HG02840 (cell line): ENCODE data around the gene SCART1.
"Not testable (repeated sequence)": the region's sequence is repeated elsewhere in the genome, so short reads cannot be mapped to it uniquely, and the experiment has no call there.

Source experiments
- ATAC-seq: cut with Tn5 transposase; IDR thresholded peaks from one replicate; pipeline ENCODE4 v1.9.1; 2021; ENCODE audit warnings: mild to moderate bottlenecking, moderate library complexity, moderate number of reproducible peaks; ENCODE audit not compliant: unreplicated experiment, low FRiP score

Gene SCART1

DNA sequence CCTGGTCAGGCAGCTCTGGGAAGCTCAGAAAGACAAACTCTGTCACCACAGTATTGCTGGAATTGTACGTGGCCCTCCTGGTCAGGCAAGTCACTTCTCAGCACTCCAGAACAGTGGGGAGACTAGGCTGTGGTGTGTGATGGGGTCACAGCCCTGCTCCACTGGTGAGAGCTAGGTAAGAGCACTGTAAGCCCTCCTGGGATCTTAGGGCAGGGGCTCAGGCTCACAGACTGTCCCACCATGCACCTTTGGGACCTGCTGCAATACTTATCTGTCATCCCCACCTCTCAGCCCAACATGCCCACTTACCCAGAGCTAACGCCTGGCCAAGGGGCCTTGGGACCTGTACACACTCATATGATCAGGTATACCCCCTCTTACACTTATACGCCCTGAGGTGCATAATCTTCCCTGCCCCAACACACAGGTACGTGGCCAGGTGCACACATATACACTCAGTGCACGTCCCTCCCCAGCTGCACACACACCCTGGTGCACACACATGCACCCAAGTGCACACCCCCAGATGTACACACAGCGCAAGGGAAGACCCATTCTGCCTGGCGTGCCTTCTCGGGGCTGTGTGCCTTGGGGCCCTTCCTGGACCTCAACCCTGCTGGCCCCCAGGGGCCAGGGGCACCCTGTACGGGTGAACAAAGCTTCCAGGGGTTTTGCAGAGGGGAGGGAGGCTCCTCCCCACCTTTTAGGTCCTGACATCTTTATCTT is 21.7 kb upstream of the SCART1 start:
- ATAC-seq = not testable (repeated sequence)

- not testable (repeated sequence) for ATAC-seq
These were observed 21.0 kb upstream of the SCART1 start for GRCh38 chr10:133432789-133433188.

GRCh38 chr10:133438711-133439273 is 15.0 kb upstream of the SCART1 start:
- ATAC-seq = no peak

GRCh38 chr10:133439517-133440461 is 14.0 kb upstream of the SCART1 start:
- ATAC-seq = no peak

- ATAC-seq = no peak
These were observed 13.0 kb upstream of the SCART1 start for GRCh38 chr10:133440633-133441285.

DNA sequence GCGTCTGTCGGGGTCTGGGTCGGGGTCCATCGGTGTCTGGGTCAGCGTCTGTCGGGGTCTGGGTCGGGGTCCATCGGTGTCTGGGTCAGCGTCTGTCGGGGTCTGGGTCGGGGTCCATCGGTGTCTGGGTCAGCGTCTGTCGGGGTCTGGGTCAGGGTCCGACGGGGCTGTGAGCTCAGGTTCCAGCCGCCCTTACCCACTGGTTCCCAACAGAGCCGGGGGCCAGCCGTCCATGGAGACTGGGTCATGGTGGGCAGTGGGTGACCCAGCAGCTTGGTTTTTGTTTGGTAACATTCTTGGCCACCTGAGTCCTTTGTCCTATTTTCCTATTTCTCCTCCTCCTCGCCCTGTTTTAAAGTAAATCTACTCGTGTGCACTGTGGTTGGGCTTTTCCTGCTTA is 12.4 kb upstream of the SCART1 start:
- ATAC-seq = not testable (repeated sequence)

- no peak for ATAC-seq
These were observed 12.0 kb upstream of the SCART1 start for GRCh38 chr10:133441780-133442179.

DNA sequence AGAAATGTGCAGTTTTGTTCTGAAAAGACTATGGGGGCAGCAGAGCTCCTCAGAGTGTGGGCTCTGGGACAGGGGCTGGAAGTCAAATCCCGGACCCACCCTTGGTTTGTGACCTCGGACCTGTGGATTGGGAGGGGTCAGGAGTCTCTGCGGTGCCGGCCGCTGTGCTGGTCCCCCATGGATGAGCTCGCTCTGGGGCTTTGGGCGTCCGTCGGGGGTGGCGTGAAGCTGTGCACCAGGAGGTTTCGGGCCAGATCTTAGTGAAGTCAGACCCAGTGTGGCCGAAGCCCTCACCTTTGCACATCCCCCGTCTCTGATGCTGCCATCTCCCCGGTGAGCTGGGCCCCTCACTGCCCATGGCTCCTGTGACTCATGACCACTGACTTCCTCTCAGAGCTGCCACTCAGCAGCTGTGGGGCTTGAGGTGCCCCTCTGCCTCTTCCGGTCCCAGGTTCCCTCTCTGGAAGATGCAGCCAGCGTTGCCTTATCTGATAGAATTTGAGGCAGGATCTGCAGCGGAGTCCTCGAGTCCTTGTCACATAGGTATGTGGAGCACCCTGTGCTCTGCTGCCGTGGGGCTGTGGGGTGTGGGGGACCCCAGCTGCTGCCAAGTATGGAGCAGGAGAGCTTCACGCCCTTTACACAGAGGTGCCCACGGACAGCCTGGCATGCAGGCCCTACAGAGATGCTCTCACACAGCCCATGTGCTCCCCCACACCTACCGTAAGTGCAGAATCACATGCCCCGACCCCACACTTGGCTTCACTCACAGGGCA is 11.4 kb upstream of the SCART1 start:
- ATAC-seq = no peak

- no peak for ATAC-seq
These were observed 10.5 kb upstream of the SCART1 start for GRCh38 chr10:133442967-133443924.

- no peak for ATAC-seq
These were observed 9.1 kb upstream of the SCART1 start for GRCh38 chr10:133444342-133445267.

DNA sequence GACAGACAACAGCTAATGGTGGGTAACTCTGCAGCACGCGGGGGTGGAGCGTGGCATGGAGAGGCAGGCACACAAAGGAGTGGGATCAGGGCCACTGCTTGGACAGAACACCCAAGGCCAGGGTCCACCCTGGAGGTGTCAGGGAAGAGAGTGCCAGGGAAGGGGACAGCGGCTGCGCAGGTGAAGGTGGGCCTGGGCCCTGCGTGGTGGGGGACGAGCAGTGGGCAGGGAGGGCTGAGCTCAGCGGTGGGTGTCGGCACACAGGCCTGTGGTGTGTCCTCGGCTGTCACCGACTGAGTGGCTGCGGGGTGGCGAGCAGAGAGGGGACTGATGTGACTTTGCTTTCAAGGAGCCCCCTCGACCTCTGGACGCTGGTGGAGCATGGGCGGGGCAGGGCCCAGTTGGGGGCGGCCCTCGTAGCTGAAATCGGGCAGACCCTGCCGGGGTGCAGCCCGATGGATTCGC is 8.4 kb upstream of the SCART1 start:
- ATAC-seq = no peak

DNA sequence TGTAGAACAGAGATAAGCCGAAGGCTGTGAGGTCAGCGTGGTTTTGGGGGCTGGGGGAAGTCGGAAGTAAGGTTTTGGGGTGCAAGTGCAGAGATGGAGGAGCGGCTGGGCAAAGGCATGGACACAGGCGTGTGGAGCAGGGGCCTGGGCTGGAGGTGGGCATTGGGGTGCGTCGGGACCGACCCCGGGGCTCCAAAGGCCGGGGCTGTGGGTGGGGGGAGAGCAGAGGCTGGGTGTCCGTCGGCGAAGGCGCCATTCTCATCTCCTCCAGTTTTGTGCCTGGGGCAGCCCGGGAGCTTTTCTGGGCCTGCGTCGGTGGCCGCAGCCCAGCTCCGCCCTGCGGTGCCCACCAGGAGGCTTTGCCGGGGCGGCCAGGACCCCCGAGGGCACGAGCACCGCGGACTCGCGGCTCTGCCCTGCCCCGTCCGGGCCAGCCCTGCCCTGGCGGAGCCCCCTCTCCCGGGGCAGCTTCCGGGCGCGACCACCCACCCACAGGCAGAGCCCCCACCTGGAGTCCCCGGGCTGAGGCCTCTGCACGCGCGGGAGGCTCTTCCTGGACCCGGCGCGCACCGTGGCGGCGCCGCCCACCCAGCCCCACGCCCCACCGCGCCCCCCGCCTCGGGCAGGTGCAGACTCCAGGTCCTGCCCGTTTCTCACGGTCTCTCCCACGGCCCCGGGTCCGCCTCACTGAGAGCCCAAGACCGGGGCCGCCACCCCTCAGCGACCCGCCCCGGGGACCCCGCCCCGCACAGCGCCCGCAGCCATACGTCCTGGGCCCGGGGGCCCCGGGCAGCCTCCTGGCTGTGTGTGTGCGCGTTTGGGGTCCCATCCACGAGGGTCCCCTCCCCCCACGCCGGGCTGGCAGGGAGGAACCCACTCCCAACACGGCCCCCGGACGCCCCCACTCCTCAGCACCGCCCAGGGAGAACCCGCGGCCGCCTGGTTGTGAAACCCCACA is 7.7 kb upstream of the SCART1 start:
- ATAC-seq = no peak

GRCh38 chr10:133446979-133447378 is 6.8 kb upstream of the SCART1 start:
- ATAC-seq = no peak

- no peak for ATAC-seq
These were observed 5.6 kb upstream of the SCART1 start for GRCh38 chr10:133448120-133448519.

DNA sequence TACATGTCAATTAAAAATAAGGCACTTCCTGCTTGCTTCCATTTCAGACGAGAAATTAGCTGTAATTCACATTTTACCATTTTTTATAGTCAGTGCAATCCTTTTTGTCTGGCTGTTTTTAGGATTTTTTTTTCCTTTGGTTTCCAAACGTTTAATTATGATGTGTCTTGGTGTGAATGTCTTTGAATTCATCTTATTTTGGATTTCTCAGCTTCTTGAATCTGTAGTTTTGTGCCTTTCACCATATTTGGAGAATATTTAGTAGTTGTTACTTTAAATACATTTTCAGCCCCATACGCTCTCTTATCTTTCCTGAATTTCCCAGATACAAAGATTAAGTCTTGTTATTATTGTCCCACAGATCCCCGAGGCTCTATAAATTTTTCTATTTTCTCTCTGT is 2.4 kb upstream of the SCART1 start:
- no peak for ATAC-seq

- no peak for ATAC-seq
These were observed 1.3 kb upstream of the SCART1 start for GRCh38 chr10:133452453-133452852.
